ENCODE data around the gene TPST2. TPM values are rescaled to one million over a fixed set of nuclear protein-coding genes. Genes with fewer than 3 reads are reported as not detected.
"Not testable (repeated sequence)": the region's sequence is repeated elsewhere in the genome, so short reads cannot be mapped to it uniquely, and the experiment has no call there.

Gene TPST2
- total RNA-seq, 1 donor from 2014 or later, result 45.4 TPM

DNA sequence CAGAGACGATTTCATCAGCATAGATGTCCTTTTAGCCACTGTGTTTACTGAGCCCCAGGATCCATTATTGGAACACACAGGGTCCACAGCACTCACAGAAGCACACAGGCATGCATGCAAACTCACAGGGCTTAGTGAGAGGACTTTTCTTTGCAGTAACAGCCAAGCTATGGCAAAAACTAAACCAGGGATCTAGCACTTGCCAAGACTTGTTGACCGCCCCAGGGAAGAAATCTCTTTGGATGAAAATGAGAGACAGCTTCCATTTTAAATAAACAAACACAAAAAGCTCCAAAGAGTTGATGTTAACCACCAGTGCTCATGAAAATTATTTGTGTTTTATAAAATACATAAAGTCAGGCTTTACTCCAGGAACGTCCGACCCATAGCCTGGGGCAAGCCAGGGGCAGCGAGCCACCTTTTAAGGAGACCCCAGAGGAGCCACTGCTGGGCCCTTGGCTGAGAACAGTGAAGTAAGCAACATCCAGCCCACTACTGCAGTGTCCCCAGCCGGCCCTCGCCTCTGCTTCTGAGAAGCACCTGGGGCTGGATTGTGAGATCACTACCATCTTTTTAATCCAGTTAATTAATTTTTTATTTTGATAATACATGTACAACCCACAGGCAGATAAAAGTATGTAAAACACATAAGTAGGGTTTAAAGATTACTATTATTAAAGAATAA lies 55.6 kb downstream of the TPST2 start:
- DNase-seq (ENCODE audit: low read depth in 2 of 2), result no peak

DNA sequence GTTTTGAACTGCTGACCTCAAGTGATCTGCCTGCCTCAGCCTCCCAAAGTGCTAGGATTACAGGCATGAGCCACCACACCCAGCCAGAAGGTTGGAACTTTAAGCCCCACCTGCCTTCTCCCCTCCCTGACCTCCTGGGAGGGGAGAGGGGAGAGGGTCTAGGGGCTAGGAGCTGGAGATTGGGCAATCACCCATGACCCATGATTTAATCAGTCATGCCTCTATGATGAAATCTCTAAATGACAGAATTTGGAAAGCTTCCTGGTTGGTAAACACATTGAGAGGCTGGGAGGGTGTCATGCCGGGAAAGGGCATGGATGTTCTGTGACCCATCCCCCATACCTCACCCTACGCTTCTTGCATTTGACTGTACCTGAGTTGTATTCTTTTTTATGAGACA lies 60.6 kb downstream of the TPST2 start:
- DNase-seq (ENCODE audit: low read depth in 2 of 2), result no peak

DNA sequence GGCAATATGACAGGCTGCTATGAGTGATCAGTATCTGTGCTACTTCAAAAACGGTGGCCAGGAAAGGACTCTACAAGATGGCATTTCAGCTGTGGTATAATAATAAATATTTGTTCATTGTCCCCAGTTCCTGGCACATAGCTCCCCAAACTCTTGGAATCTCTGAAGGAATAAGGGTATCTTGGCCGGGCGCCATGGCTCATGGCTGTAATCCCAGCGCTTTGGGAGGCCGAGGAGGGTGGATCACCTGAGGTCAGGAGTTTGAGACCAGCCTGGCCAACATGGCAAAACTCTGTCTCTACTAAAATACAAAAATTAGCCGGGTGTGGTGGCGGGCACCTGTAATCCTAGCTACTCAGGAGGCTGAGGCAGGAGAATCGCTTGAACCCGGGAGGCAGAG lies 61.4 kb downstream of the TPST2 start:
- DNase-seq (ENCODE audit: low read depth in 2 of 2), result not testable (repeated sequence)

DNA sequence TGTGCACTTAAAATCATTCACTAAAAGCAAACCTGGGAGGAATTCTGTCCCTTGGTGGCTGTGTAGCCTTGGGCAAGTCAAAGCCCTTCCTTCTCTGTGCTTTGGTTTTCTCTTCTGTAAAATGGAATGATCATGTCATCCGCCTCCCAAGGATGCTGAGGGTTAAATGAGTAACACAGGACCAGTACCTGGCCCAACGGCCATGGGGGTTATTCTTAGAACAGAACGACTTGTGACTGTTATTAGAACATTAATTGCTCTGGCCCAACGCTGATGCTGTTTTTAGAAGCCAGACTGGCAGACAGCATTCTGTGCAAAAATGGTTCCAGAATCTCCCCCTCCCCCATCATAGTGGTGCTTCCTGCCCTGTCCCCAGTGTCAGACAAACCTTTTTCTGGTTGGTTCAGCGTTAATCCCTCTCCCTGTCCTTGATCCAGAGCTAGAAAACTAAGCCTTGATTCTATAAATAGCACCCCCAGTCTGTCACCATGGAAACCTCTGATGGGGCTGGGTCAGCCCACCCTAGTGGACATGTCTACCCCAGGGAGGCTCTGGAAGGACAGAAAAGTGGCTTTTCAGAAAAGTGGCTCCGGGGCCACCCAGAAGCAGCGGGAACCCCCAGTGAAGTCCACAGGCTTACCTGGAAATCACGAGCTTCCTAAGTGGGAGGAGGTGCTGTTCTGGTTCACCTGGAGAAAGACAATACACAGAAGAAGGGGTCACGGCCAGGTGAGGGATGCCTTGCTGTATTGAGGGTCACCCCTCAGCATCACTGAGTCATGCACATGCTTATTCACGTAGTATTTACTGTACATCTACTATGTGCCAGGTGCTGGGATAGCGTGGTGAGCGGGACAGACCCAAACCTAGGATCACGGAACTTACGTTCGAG lies 62.1 kb downstream of the TPST2 start:
- DNase-seq (ENCODE audit: low read depth in 2 of 2), result no peak

DNA sequence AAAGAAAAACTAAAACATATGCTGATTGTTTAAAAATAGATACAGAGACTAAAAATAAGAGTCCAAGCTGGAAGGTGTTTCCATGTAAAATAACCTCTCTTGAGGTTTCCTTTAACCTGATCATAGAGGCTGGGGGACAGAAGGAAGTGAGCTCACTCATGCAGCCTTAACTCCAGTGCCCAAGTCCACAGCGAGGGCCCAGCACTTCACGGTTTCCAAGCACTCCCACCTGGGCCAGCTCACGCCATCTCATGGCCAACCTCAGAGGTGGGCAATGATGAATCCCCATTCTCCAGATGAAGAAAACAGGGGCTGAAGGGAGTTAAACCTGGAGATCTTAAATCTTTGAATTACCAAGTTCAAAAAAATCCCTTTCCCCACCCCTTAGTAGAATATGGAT lies 62.8 kb downstream of the TPST2 start:
- no peak for DNase-seq (ENCODE audit: low read depth in 2 of 2)

DNA sequence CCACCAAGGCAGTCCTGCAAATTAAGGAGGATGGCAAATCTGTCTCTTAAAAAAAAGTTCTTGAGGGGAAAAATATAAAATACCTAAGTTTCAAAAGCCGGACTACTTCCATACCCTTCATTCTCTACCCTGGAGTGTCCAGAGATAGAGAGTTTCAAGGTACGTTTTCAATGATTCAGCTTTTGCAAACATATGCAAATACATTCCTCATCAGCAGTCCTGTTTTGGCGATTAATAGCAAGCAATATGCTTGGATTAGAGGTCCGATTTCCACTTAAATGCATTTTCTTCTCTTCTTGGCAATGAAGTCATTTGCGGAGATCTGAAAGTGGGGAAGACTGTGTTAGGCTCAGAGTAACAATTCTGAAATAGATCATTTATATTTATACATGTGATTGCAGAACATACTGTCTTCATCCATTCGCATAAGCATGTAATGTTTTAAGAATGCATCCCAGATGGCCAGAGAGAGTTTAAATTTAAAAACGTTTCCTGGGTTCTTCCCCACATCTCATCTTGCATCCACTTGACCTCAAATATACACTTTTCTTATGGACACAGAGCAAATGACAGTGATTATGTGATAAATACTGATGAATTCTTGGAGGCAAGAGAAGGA lies 63.9 kb downstream of the TPST2 start:
- no peak for DNase-seq (ENCODE audit: low read depth in 2 of 2)

DNA sequence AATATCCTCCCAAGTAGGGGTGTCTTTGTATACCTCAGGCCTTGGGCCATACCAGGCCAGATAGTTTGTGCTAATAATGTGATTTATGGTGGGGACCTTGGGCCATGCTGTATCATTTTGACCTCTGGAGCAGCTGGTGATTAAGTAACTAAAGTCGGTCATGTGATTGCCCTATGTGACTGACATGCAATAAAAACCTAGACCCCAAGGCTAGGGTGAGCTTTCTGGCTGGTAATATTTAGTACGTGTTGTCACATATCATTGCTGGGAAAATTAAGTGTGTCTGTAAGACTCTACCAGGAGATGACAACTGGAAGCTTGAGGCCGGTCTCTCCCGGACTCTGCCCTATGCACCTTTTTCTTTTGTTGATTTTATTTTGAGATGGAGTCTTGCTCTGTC lies 65.1 kb downstream of the TPST2 start:
- DNase-seq (ENCODE audit: low read depth in 2 of 2), result no peak

DNA sequence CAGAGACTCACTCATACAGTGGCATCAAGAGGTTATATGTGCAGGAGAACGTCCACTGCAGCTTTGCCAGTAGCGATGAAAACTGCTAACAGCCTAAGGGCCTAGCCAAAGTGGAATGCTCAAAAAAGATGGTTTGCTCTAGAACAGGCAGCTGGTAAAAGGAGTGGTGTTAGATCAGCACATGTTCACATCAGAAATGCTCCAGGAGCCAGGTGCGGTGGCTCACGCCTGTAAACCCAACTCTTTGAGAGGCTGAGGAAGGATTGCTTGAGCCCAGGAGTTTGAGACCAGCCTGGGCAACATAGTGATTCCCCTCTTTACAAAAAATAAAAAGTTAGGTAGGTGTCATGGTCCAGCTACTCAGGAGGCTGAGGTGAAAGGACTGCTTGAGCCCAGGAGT lies 67.3 kb downstream of the TPST2 start:
- no peak for DNase-seq (ENCODE audit: low read depth in 2 of 2)

DNA sequence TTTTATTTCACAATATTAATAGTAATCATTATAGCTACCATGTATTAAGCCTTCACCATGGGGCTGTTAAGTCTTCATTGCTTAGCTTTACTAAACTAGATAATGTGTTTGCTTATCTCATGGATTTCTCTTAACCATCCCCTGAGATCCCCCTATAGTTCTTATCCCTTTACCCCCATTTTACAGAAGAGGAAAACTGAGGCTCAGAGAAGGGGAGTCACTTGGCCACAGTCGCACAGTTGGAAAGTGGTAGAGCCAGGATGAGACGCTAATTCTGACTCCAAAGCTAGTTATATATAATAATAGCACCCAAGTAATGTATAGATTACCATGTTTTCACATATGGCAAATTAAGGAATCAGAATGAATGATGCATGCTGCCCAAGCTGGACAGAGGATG lies 67.9 kb downstream of the TPST2 start:
- DNase-seq (ENCODE audit: low read depth in 2 of 2), result no peak

DNA sequence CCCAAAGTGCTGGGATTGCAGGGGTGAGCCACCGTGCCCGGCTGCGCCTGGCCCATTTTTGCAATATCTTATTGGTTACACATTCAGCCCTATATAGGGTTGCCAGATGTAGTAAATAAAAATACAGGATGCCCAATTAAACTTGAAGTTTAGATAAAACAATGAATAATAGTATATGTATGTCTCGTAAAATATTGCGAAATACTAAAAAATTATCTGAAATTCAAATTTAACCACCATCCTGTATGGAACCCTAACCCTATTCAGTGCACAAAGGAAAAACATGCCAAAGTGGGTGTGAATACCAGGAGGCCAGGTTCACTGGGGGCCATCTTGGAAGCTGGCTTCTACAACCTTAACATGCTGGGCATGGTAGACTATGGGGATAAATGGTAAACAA lies 72.5 kb downstream of the TPST2 start:
- DNase-seq (ENCODE audit: low read depth in 2 of 2), result no peak

DNA sequence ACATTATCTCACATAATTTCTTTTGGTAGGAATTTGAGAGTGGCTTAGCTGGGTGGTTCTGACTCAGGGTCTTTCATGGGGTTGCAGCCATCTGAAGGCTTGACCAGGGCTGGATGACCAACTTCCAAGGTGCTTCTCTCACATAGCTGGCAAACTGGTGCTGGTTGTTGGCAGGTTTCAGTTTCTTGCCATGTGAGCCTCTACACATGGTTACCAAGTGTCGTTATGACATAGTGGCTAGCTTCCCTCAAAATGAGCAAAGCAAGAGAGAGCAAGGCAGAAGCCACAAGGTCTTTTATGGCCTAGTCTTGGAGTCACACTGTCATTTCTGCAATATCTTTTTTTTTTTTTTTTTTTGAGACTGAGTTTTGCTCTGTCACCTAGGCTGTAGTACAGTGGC lies 73.4 kb downstream of the TPST2 start:
- no peak for DNase-seq (ENCODE audit: low read depth in 2 of 2)

DNA sequence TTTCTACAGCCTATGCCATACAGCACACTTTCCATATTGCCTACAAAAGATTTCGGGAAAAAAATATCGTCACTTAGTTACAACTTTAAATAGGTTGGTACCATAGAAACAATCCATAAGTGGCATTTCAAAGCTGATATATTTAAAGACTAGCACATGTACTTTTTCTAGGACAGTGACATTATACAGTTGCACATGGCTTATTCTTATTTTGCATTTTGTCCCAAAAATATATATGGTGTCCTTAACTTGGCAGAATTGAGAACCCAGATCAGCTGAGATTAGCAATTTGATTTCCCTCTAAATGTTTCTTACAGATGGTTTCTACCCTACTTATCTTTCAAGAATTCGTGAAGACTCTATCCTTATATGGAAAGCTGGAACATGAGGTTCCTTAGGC lies 74.0 kb downstream of the TPST2 start:
- DNase-seq (ENCODE audit: low read depth in 2 of 2), result no peak

DNA sequence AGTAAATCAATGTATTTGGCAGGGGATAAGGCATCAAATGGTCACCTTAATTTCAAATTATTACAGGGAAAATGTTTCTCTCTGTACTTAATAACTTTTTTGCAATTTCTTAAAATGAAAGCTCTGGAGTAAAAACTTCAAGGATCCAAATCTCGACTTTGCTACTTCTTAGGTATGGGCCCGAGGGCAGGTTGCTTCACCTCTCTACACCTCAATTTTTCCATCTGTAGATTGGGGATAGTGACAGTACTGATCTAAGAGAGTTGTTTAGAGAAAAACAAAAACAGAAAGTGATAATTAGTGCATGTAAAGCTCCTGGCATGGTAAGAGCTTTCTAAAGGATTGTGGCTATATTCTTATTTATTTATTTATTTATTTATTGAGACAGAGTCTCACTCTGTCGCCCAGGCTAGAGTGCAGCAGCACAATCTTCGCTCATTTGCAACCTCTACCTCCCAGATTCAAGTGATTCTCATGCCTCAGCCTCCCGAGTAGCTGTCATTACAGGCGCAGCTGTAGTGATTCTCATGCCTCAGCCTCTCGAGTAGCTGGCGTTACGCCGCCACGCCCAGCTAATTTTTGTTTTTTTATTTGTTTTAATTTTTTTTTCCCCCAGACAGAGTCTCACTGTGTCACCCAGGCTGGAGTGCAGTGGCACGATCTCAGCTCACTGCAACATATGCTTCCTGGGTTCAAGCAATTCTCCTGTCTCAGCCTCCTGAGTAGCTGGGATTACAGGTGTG lies 75.3 kb downstream of the TPST2 start:
- DNase-seq (ENCODE audit: low read depth in 2 of 2), result no peak

DNA sequence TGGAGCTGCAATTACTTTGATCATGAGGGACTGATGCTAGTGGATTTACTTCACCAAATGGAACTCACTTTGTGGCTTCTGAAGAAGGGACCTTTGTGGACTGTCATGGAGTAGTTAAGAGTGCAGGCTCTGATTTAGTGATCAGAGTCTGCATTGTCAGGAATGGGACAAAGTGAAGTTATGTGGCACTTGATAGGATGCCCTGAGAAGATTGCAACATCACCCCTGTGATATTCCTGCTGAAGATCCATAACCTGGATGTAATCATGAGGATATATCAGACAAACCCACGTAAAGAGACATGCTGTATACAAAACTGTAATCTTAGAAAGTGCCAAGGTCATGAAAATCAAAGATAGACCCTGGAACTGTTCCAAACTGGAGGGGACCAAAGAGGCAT lies 76.1 kb downstream of the TPST2 start:
- no peak for DNase-seq (ENCODE audit: low read depth in 2 of 2)

DNA sequence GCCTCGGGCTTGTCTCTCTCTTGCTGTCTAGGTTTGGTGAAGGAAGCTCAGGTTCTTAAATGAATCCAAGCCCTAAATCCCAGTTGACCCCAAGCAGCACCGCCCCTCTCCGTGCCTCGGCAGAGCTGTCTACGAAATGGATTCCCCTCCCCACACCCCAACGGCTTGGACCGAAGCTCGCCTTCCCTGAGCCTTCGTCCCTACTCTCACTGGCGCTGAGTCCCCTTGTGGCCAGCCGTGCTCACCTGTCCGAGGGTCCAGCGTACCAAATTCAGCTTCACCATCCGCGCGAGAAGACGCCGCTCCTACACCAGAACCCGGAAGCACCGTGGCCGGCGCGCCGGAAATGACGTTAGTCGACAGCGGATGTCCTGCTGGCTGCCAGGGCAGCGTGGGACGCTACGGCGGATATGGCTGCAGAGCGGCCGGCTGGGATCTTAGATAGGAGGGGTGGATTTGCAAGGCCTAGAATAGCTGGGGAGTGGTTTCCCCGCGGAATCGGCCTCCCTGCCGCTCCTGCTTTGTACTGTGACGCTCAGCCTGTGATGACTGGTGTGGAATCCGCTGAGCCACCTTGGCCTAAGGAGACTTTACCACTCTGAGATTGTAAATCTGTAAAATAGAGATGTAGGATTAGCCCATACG lies 77.7 kb downstream of the TPST2 start, which contains the start of gene TFIP11:
Gene TFIP11 (minus strand): TSS at position 325 of the 645 bp plus-strand sequence. CDS start 2,201 bp downstream, outside the sequence.
- peak; percentile 84 to 96 for DNase-seq (ENCODE audit: low read depth in 2 of 2)

DNA sequence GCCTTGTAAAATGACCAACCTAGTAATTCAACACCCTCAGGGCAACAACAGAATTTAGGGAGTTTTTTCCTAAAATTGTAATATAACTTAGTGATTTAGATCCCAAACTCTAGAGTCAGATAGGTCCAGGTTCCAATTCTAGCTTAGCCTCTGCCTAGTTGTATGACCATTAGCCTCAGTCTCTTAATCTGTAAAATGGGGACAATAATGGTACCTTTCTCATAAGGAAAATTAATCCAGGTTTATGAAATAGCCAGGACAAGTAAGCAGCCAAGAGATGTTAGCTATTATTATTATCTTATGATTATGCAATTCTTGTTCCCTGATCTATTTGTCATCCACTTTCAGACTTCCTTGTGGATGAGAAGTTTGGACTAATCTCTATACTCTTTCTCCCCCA lies 81.8 kb downstream of the TPST2 start:
- DNase-seq (ENCODE audit: low read depth in 2 of 2), result no peak

DNA sequence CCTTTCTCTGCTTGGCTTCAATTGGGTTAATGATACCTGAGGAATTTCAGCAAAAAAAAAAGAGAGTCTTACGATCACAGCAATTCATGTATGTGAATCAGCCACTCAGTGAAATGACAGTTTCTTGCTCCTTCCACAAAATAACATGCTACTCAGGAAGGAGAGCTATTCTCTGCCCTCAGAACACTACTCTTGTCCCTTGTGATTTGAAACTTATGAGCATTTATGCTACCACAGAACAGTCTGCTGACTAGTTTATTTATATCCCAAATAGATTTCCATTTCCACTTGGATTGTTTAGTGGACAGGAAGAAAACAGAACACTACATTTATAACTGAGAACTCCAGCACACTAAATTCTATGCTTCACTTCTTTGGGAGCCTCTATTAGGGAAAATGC lies 86.2 kb downstream of the TPST2 start:
- DNase-seq (ENCODE audit: low read depth in 2 of 2), result no peak

DNA sequence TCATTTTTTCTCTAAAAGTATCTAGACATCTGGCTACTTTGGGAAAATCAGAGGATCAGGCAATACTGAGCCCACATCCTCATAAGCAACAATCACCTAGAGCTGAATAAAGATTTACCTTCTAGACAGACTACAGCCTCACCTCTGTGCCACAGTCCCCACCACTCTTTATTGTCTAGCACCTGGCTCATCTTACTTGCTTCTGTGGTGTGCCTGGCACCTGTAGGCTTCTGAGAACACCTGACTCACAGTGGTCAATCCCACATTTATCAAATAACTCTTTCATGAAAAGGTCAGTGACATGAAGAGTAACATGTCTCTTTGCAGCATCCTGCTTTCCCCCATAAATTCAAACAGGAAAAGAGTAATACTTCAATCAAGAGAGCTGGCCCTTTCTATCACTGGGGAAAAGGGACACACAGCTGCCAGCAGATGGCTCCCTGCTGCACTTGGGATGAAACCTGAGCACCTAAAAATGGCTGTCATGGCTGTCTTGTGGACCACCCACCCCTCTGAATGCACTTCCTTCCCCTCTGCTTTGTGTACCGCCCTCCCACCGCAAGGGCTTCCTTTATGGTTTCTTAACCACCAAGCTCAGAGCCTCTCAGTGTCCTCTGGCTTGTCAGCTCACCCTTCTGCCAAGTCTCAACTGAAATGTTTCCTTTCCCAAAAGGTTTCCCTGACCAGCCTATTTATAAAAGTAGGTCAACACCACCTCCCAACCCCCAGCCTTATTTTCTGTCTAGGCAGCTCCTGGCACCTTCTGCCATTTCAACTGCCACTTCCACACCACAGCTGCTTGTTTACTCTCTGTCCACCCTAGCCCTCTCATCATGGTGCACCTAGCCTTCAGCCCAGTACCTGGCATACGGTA lies 87.0 kb downstream of the TPST2 start:
- DNase-seq (ENCODE audit: low read depth in 2 of 2), result peak; percentile 20 to 70

DNA sequence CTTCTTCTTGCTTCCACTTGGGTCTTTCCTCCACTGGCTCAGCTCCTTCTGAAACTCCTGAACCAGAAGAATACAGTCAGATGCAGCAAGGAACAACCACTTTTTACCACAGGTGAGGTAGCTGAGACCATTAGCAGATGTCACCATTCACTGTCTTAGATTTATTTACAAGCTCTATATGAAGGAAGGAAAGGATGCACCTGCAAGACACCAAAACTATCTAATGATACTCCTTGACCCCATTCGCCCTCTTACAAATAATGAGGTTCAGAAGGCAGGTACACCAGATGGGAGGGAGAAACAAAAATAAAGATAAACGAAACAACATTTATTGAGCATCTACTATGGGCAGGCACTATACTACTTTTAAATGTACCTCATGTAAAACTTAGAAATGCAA lies 87.9 kb downstream of the TPST2 start:
- no peak for DNase-seq (ENCODE audit: low read depth in 2 of 2)

DNA sequence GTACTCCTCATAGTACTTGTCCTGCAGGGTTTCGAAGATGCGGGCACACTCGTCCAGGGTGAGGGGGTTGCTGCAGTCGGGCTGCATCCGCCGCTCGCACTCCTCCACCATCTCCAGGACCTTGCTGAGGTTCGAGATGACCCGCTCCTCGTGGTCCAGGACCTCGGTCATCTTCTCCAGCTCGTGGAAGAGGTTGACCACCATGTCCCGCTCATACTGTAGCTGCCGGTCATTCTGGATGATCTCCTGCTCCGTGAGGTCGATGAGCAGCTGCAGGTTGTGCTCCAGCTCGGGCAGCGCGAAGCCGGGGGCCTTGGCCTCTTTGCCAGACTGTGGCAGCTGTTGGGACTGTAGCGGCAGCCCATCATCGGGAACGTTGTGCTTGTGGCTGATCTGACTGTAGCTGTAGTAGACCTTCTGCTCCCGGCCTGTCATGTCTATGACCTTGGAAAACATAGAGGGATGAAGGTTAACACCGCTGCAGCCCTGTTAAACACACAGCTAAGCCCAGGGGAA lies 90.7 kb downstream of the TPST2 start:
- DNase-seq (ENCODE audit: low read depth in 2 of 2), result no peak

All from dermis microvascular lymphatic vessel endothelial cell (primary cell).